SK-N-SH (cell line): ENCODE measurements around the gene ACSS1. TPM values are rescaled to one million over a fixed set of nuclear protein-coding genes. Genes with fewer than 3 reads are reported as not detected.

Experiments
- CTCF ChIA-PET: fragments of 300-600, 350-600 bp; formaldehyde crosslinking; extraction: SDS; loops from one replicate; lab custom pipeline; 2021; lab: Yijun Ruan, JAX
- POLR2A ChIA-PET: fragments of 350-600 bp; sonication (Branson Sonifier 250); formaldehyde crosslinking; extraction: SDS; loops from one replicate; lab custom pipeline; 2020; ENCODE audit warnings: antibody characterized with exemption, inconsistent platforms; lab: Yijun Ruan, JAX
- DNase-seq: peaks from one replicate; pipeline ENCODE4 v3.0.0; 2012
- H2AFZ ChIP-seq: fragments of 200-600 bp; sonication (generic); 2 replicates; pipeline ENCODE4 v1.8.1; 2016; ENCODE audit warnings: antibody characterized with exemption, mild to moderate bottlenecking, low read depth
- H3F3A ChIP-seq: fragments of 200-600 bp; sonication (generic); replicated peaks from 2 replicates; pipeline ENCODE3; 2016; ENCODE audit warnings: antibody characterized with exemption, mild to moderate bottlenecking; ENCODE audit not compliant: insufficient read depth
- H3K27ac ChIP-seq, 2 experiments: fragments of 200-500 bp in 1 of 2; fragments of 200-600 bp in 1 of 2; sonication (Bioruptor generic) in 1 of 2; sonication (generic), shearing (Covaris generic) in 1 of 2; 2 replicates each; pipeline versions ENCODE4 v1.5.1 to v1.6.1; 2014 to 2016; ENCODE audit warnings: low read depth in 2 of 2, inconsistent platforms in 1 of 2, low read length in 1 of 2, mild to moderate bottlenecking in 1 of 2, mixed read lengths in 1 of 2
- H3K27me3 ChIP-seq: fragments of 200-600 bp; sonication (generic), shearing (Covaris generic); 2 replicates; pipeline ENCODE4 v1.6.1; 2016; ENCODE audit warnings: mixed run types; ENCODE audit not compliant: insufficient read depth
- H3K36me3 ChIP-seq, 2 experiments: fragments of 200-500 bp in 1 of 2; fragments of 200-600 bp in 1 of 2; sonication (Bioruptor generic) in 1 of 2; sonication (generic) in 1 of 2; replicated peaks in 1 of 2; 2 replicates each; pipeline versions ENCODE3 to v1.5.1; 2014 to 2016; ENCODE audit warnings: low read length in 1 of 2, mild to moderate bottlenecking in 1 of 2; ENCODE audit not compliant: insufficient read depth in 2 of 2, control insufficient read depth in 1 of 2
- H3K4me1 ChIP-seq, 2 experiments: fragments of 200-500 bp in 1 of 2; fragments of 200-600 bp in 1 of 2; sonication (Bioruptor generic) in 1 of 2; sonication (generic), shearing (Covaris generic) in 1 of 2; 2 replicates each; pipeline versions ENCODE4 v1.5.1 to v1.6.1; 2014 to 2016; ENCODE audit warnings: low read depth in 1 of 2, low read length in 1 of 2, mixed run types in 1 of 2; ENCODE audit not compliant: insufficient read depth in 2 of 2, control insufficient read depth in 1 of 2
- H3K4me2 ChIP-seq: fragments of 200-600 bp; sonication (generic), shearing (Covaris generic); 2 replicates; pipeline ENCODE4 v1.6.1; 2017; ENCODE audit warnings: mixed run types
- H3K4me3 ChIP-seq, 2 experiments: fragments of 200-500 bp in 1 of 2; fragments of 200-600 bp in 1 of 2; sonication (Bioruptor generic) in 1 of 2; sonication (generic), shearing (Covaris generic) in 1 of 2; 2 replicates each; pipeline versions ENCODE4 v1.5.1 to v1.8.1; 2014 to 2016; ENCODE audit warnings: low read depth in 2 of 2, inconsistent platforms in 1 of 2, low read length in 1 of 2, mild to moderate bottlenecking in 1 of 2, mixed read lengths in 1 of 2, moderate library complexity in 1 of 2
- H3K79me2 ChIP-seq: fragments of 200-600 bp; sonication (generic); 2 replicates; pipeline ENCODE4 v1.8.1; 2017; ENCODE audit warnings: mild to moderate bottlenecking; ENCODE audit not compliant: insufficient read depth
- H3K9ac ChIP-seq: fragments of 200-600 bp; sonication (generic); 2 replicates; pipeline ENCODE4 v1.6.1; 2017; ENCODE audit warnings: mixed run types
- H3K9me2 ChIP-seq: fragments of 200-600 bp; sonication (generic); 2 replicates; pipeline ENCODE4 v1.6.1; 2017; ENCODE audit warnings: mixed run types
- H3K9me3 ChIP-seq: fragments of 200-600 bp; sonication (generic); 2 replicates; pipeline ENCODE4 v1.6.1; 2017; ENCODE audit warnings: mixed run types, mild to moderate bottlenecking, moderate library complexity
- H4K20me1 ChIP-seq: fragments of 200-600 bp; sonication (generic); 2 replicates; pipeline ENCODE4 v1.6.1; 2017; ENCODE audit warnings: mild to moderate bottlenecking, mixed run types; ENCODE audit not compliant: insufficient read depth
- EZH2phosphoT487 ChIP-seq: fragments of 200-600 bp; sonication (generic); IDR thresholded peaks from 2 replicates; pipeline ENCODE4 v1.6.1; 2017; ENCODE audit warnings: low read depth, mixed run types, mild to moderate bottlenecking, antibody characterized with exemption, moderate library complexity, borderline replicate concordance
- FOSL2 ChIP-seq: IDR thresholded peaks from 2 replicates; pipeline ENCODE4 v1.4.0; 2012; ENCODE audit warnings: low read depth, mild to moderate bottlenecking, moderate library complexity, borderline replicate concordance
- FOXM1 ChIP-seq: IDR thresholded peaks from 2 replicates; pipeline ENCODE4 v1.4.0; 2012; ENCODE audit warnings: low read depth, mild to moderate bottlenecking
- GATA2 ChIP-seq: sonication (generic); formaldehyde crosslinking; IDR thresholded peaks from 2 replicates; pipeline ENCODE4 v1.5.0; 2020; ENCODE audit warnings: mild to moderate bottlenecking, missing genetic modification reagents
- JUND ChIP-seq: IDR thresholded peaks from 2 replicates; pipeline ENCODE4 v1.4.0; 2012
- MXI1 ChIP-seq: IDR thresholded peaks from 2 replicates; pipeline ENCODE4 v1.6.1; 2012; ENCODE audit warnings: mild to moderate bottlenecking, low read depth, low read length, improper control_type of control experiment
- POLR2AphosphoS5 ChIP-seq: IDR thresholded peaks from 2 replicates; pipeline ENCODE4 v1.6.1; 2012; ENCODE audit warnings: low read depth, low read length
- RCOR1 ChIP-seq: fragments of 150-350 bp; IDR thresholded peaks from 2 replicates; pipeline ENCODE4 v1.6.1; 2017; ENCODE audit warnings: antibody characterized with exemption, low read length
- SMC3 ChIP-seq: IDR thresholded peaks from 2 replicates; pipeline ENCODE4 v1.6.1; 2012; ENCODE audit warnings: low read depth, low read length, improper control_type of control experiment
- TAF1 ChIP-seq: IDR thresholded peaks from 2 replicates; pipeline ENCODE4 v1.6.1; 2012; ENCODE audit warnings: low read depth, mild to moderate bottlenecking, low read length, moderate library complexity, borderline replicate concordance
- TCF12 ChIP-seq: IDR thresholded peaks from 2 replicates; pipeline ENCODE4 v1.4.0; 2012
- TEAD4 ChIP-seq: IDR thresholded peaks from 2 replicates; pipeline ENCODE4 v1.4.0; 2012; ENCODE audit warnings: mild to moderate bottlenecking, borderline replicate concordance; ENCODE audit not compliant: insufficient read depth
- YY1 ChIP-seq: IDR thresholded peaks from 2 replicates; pipeline ENCODE4 v1.4.0; 2012; ENCODE audit warnings: low read depth, mild to moderate bottlenecking
- WGBS: methylation state at CpG from one replicate; pipeline ENCODE4 v1.1.6; 2017; ENCODE audit warnings: low lambda C conversion rate; 5-methylcytosine and 5-hydroxymethylcytosine counted together
- polyA plus RNA-seq, 3 experiments: library from polyadenylated mRNA; depleted of rRNA; stranded (reverse); fragments of >200 nt; gene quantifications; 2 replicates each; pipeline ENCODE4 v1.2.3, GENCODE V29; 2012
- TF ChIP-seq, protein P1 (sequence below): IDR thresholded peaks from 2 replicates; pipeline ENCODE4 v1.4.0; 2012; ENCODE audit warnings: low read depth, borderline replicate concordance
- TF ChIP-seq, protein P2 (sequence below): IDR thresholded peaks from 2 replicates; pipeline ENCODE4 v1.4.0; 2012; ENCODE audit warnings: low read depth, borderline replicate concordance
- TF ChIP-seq, protein P3 (sequence below): fragments of 150-350 bp; IDR thresholded peaks from 2 replicates; pipeline ENCODE4 v1.6.1; 2016; ENCODE audit warnings: mild to moderate bottlenecking, low read depth, low read length
- TF ChIP-seq, protein P4 (sequence below): IDR thresholded peaks from 2 replicates; pipeline ENCODE4 v1.6.1; 2012; ENCODE audit warnings: mild to moderate bottlenecking, low read depth, low read length, moderate library complexity
- TF ChIP-seq, protein P5 (sequence below): fragments of 200-600 bp; sonication (generic); IDR thresholded peaks from 2 replicates; pipeline ENCODE4 v1.6.1; 2017; ENCODE audit warnings: antibody characterized with exemption, mild to moderate bottlenecking, moderate library complexity

ACSS1 gene
- polyA plus RNA-seq, 1 of the 3 experiments (the other 2 are of a cell fraction) = 2.0 TPM

DNA sequence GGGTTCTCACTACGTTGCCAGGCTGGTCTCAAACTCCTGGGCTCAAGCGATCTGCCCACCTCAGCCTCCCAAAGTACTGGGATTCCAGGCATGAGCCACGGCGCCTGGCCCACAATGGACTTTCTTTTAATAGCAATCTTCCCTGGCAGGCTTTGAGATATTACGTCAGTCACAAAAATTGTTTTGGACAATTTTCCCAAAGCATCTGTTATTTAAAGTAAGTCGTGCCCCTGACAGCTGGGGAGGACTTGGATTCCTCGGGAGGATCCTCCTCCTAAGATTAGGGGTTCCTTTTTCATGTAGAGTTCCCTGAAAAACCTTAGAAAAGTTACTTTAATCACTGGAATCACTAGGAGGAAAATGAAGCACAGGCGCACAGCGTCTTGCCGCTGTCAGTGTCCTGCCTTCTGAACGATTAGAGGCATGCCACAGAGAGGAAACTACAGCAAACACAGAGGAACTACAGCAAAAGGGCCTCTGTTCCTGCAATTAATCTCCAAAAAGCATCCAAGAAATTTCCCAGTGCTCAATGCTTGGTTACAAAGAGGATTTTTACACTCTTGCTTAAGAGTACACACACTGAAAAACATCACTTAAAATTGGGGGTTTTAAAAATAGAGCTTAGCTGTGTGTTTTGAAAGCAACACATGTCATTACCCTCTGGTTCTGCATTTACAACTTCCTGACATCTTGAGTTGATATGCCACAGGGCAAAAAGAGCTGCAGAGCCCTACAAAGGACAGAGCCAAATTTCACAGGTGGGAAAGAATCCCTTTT lies 4.5 kb downstream of the ACSS1 start:
- H3K9ac ChIP-seq = no peak overlapping the region
- 67% methylated on average over 11 of the region's 11 CpGs for WGBS

More for the DNA sequence above, 4.5 kb downstream of the ACSS1 start:
- no peaks in the 10 kb centered on the region for H3K36me3 ChIP-seq
- H3K27ac ChIP-seq = no peak overlapping the region
- no peaks in the 10 kb centered on the region for H3K9me2 ChIP-seq
- TF ChIP-seq EZH2phosphoT487 (no peak), GATA2 (CRISPR knock-in tag) (no peak), TAF1 (no peak), YY1 (no peak), FOXM1 (no peak), SMC3 (no peak), RCOR1 (no peak), TCF12 (no peak), POLR2AphosphoS5 (no peak), TEAD4 (no peak), MXI1 (no peak), FOSL2 (no peak), JUND (no peak)
- TF ChIP-seq, protein P1, sequence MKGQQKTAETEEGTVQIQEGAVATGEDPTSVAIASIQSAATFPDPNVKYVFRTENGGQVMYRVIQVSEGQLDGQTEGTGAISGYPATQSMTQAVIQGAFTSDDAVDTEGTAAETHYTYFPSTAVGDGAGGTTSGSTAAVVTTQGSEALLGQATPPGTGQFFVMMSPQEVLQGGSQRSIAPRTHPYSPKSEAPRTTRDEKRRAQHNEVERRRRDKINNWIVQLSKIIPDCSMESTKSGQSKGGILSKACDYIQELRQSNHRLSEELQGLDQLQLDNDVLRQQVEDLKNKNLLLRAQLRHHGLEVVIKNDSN = no peak
- TF ChIP-seq, protein P2, sequence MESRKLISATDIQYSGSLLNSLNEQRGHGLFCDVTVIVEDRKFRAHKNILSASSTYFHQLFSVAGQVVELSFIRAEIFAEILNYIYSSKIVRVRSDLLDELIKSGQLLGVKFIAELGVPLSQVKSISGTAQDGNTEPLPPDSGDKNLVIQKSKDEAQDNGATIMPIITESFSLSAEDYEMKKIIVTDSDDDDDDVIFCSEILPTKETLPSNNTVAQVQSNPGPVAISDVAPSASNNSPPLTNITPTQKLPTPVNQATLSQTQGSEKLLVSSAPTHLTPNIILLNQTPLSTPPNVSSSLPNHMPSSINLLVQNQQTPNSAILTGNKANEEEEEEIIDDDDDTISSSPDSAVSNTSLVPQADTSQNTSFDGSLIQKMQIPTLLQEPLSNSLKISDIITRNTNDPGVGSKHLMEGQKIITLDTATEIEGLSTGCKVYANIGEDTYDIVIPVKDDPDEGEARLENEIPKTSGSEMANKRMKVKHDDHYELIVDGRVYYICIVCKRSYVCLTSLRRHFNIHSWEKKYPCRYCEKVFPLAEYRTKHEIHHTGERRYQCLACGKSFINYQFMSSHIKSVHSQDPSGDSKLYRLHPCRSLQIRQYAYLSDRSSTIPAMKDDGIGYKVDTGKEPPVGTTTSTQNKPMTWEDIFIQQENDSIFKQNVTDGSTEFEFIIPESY = no peak
- TF ChIP-seq, protein P3, sequence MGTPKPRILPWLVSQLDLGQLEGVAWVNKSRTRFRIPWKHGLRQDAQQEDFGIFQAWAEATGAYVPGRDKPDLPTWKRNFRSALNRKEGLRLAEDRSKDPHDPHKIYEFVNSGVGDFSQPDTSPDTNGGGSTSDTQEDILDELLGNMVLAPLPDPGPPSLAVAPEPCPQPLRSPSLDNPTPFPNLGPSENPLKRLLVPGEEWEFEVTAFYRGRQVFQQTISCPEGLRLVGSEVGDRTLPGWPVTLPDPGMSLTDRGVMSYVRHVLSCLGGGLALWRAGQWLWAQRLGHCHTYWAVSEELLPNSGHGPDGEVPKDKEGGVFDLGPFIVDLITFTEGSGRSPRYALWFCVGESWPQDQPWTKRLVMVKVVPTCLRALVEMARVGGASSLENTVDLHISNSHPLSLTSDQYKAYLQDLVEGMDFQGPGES = no peak
- TF ChIP-seq, protein P4, sequence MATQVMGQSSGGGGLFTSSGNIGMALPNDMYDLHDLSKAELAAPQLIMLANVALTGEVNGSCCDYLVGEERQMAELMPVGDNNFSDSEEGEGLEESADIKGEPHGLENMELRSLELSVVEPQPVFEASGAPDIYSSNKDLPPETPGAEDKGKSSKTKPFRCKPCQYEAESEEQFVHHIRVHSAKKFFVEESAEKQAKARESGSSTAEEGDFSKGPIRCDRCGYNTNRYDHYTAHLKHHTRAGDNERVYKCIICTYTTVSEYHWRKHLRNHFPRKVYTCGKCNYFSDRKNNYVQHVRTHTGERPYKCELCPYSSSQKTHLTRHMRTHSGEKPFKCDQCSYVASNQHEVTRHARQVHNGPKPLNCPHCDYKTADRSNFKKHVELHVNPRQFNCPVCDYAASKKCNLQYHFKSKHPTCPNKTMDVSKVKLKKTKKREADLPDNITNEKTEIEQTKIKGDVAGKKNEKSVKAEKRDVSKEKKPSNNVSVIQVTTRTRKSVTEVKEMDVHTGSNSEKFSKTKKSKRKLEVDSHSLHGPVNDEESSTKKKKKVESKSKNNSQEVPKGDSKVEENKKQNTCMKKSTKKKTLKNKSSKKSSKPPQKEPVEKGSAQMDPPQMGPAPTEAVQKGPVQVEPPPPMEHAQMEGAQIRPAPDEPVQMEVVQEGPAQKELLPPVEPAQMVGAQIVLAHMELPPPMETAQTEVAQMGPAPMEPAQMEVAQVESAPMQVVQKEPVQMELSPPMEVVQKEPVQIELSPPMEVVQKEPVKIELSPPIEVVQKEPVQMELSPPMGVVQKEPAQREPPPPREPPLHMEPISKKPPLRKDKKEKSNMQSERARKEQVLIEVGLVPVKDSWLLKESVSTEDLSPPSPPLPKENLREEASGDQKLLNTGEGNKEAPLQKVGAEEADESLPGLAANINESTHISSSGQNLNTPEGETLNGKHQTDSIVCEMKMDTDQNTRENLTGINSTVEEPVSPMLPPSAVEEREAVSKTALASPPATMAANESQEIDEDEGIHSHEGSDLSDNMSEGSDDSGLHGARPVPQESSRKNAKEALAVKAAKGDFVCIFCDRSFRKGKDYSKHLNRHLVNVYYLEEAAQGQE = no peak
- TF ChIP-seq, protein P5, sequence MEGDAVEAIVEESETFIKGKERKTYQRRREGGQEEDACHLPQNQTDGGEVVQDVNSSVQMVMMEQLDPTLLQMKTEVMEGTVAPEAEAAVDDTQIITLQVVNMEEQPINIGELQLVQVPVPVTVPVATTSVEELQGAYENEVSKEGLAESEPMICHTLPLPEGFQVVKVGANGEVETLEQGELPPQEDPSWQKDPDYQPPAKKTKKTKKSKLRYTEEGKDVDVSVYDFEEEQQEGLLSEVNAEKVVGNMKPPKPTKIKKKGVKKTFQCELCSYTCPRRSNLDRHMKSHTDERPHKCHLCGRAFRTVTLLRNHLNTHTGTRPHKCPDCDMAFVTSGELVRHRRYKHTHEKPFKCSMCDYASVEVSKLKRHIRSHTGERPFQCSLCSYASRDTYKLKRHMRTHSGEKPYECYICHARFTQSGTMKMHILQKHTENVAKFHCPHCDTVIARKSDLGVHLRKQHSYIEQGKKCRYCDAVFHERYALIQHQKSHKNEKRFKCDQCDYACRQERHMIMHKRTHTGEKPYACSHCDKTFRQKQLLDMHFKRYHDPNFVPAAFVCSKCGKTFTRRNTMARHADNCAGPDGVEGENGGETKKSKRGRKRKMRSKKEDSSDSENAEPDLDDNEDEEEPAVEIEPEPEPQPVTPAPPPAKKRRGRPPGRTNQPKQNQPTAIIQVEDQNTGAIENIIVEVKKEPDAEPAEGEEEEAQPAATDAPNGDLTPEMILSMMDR = no peak
- TF ChIP-seq, all 33 proteins: peak for 0
- no peaks in the 10 kb centered on the region for H3F3A ChIP-seq
- CTCF ChIA-PET = interaction anchor here (2.1 kb wide), 1 partner anchor 13 kb away, joined by 8 read pairs; no protein-coding TSS in a partner anchor
- H3K27me3 ChIP-seq = peaks cover 11% of the 10 kb centered on the region
- no peak for DNase-seq
- POLR2A ChIA-PET = no interaction called here
- peaks cover 0 to 13% of the 10 kb centered on the region in 2 experiments; a peak in 1 of 4 replicates for H3K4me1 ChIP-seq
- H2AFZ ChIP-seq = no peak overlapping the region
- no peaks in the 10 kb centered on the region for H4K20me1 ChIP-seq
- no peak overlapping the region for H3K4me2 ChIP-seq
- H3K4me3 ChIP-seq = no peak overlapping the region
- H3K9me3 ChIP-seq = no peaks in the 10 kb centered on the region
- H3K79me2 ChIP-seq = no peaks in the 10 kb centered on the region
